GM10266 (cell line): ENCODE measurements around the gene OR2W3.

ENCODE experiments used
- DNase-seq: peaks from one replicate; pipeline ENCODE4 v3.0.0; 2012; ENCODE audit errors: extremely low spot score
- TF ChIP-seq, protein P1 (sequence below): IDR thresholded peaks from 2 replicates; pipeline ENCODE4 v1.5.1; 2012; ENCODE audit warnings: mild to moderate bottlenecking, low read depth; ENCODE audit not compliant: control insufficient read depth, insufficient read depth; ENCODE audit errors: missing control alignments

Gene OR2W3

DNA sequence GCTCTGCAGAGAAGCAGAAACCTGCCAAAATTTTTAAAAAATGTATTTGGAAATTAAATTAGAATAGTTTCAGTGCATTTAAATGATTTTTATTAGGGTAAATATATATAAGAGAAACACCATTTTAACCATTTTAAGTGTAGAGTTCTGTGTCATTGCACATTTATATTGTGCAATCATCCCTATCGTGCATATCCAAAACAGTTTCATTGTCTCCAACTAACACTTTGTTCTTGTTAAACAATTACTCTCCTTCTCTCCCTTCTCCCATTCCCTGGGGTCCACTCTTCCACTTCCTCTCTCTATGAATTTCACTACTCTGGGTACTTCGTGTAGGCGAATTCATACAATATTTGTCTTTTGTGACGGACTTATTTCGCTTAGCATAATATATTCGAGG is 47.2 kb downstream of the OR2W3 start:
- TF ChIP-seq, protein P1, sequence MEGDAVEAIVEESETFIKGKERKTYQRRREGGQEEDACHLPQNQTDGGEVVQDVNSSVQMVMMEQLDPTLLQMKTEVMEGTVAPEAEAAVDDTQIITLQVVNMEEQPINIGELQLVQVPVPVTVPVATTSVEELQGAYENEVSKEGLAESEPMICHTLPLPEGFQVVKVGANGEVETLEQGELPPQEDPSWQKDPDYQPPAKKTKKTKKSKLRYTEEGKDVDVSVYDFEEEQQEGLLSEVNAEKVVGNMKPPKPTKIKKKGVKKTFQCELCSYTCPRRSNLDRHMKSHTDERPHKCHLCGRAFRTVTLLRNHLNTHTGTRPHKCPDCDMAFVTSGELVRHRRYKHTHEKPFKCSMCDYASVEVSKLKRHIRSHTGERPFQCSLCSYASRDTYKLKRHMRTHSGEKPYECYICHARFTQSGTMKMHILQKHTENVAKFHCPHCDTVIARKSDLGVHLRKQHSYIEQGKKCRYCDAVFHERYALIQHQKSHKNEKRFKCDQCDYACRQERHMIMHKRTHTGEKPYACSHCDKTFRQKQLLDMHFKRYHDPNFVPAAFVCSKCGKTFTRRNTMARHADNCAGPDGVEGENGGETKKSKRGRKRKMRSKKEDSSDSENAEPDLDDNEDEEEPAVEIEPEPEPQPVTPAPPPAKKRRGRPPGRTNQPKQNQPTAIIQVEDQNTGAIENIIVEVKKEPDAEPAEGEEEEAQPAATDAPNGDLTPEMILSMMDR, result no peak
- DNase-seq, result no peak
